K562 (cell line): ENCODE measurements around the gene COL4A1. TPM values are rescaled to one million over a fixed set of nuclear protein-coding genes. Genes with fewer than 3 reads are reported as not detected.

Source experiments
- ATAC-seq: fragments of 200-7000 bp; cut with Tn5 transposase; 3 replicates; pipeline ENCODE4 v1.9.1; 2020; ENCODE audit warnings: moderate library complexity
- BruUV-seq: library from RNA; stranded (reverse); fragments of 400-500 nt; replicated peaks from 2 replicates; lab custom pipeline; 2021; lab: Mats Ljungman, UMichigan
- CTCF ChIA-PET: fragments of 300-600 bp; formaldehyde crosslinking; extraction: SDS; loops from one replicate; lab custom pipeline; 2021; ENCODE audit warnings: low intra/inter-chr PET ratio; lab: Yijun Ruan, JAX
- POLR2A ChIA-PET: fragments of 300-600, 350-650 bp; sonication (Branson Sonifier 250); formaldehyde crosslinking; extraction: SDS; loops from one replicate; lab custom pipeline; 2021; ENCODE audit warnings: antibody characterized with exemption, inconsistent platforms; lab: Yijun Ruan, JAX
- DNase-seq, 4 experiments: peaks; one replicate each; pipeline versions ENCODE4 v3.0.0 to v3.0.0-alpha.2; 2011 to 2018; ENCODE audit warnings: low spot score in 3 of 4, mixed read lengths in 3 of 4; ENCODE audit errors: extremely low read depth in 1 of 4
- FAIRE-seq: peaks from 2 replicates; lab custom pipeline; 2011; peaks lifted over from hg19 to GRCh38; lab: Jason Lieb, UNC
- H2AFZ ChIP-seq: 2 replicates; pipeline ENCODE4 v1.6.0; 2011; ENCODE audit warnings: low read depth, low read length, control low read depth, inconsistent platforms
- H3K27ac ChIP-seq: fragments of 200-600 bp; 3 replicates; pipeline ENCODE4 v1.8.0; 2011; ENCODE audit warnings: low read depth, mild to moderate bottlenecking, control low read depth, inconsistent platforms, low read length, moderate library complexity, mixed read lengths; ENCODE audit errors: extremely low read depth
- H3K27me3 ChIP-seq, 2 experiments: fragments of 300-600 bp in 1 of 2; 2 replicates in 1 of 2; 3 replicates in 1 of 2; pipeline versions ENCODE4 v1.6.0 to v1.8.0; 2011; ENCODE audit warnings: inconsistent platforms in 2 of 2, low read length in 2 of 2, mild to moderate bottlenecking in 1 of 2, mixed read lengths in 1 of 2, moderate library complexity in 1 of 2; ENCODE audit not compliant: control insufficient read depth in 2 of 2, insufficient read depth in 2 of 2
- H3K36me3 ChIP-seq: fragments of 300-600 bp; 3 replicates; pipeline ENCODE4 v1.8.0; 2011; ENCODE audit warnings: mild to moderate bottlenecking, low read length, inconsistent platforms; ENCODE audit not compliant: control insufficient read depth, insufficient read depth
- H3K4me1 ChIP-seq, 2 experiments: fragments of 200-600 bp in 1 of 2; replicated peaks in 1 of 2; 2 replicates in 1 of 2; 3 replicates in 1 of 2; pipeline versions ENCODE4 v1.5.1 to v1.8.0; 2011; ENCODE audit warnings: inconsistent platforms in 2 of 2, low read length in 2 of 2, mild to moderate bottlenecking in 1 of 2, mixed read lengths in 1 of 2, moderate library complexity in 1 of 2; ENCODE audit not compliant: control insufficient read depth in 2 of 2, insufficient read depth in 2 of 2
- H3K4me2 ChIP-seq: 2 replicates; pipeline ENCODE4 v1.6.1; 2011; ENCODE audit warnings: low read length, control low read depth, inconsistent platforms, mixed read lengths; ENCODE audit not compliant: insufficient read depth
- H3K4me3 ChIP-seq: fragments of 200-600 bp; sonication (generic), shearing (Covaris generic); 2 replicates; pipeline ENCODE4 v1.5.1; 2016; ENCODE audit warnings: control low read depth, inconsistent platforms
- H3K79me2 ChIP-seq: fragments of 200-600 bp; 3 replicates; pipeline ENCODE4 v1.8.0; 2011; ENCODE audit warnings: low read length, inconsistent platforms; ENCODE audit not compliant: control insufficient read depth, insufficient read depth
- H3K9ac ChIP-seq, 2 experiments: 2 replicates each; pipeline versions ENCODE4 v1.6.0 to v1.6.1; 2011; ENCODE audit warnings: low read depth in 2 of 2, low read length in 2 of 2, control low read depth in 1 of 2, inconsistent platforms in 1 of 2, mild to moderate bottlenecking in 1 of 2, mixed read lengths in 1 of 2; ENCODE audit not compliant: insufficient read depth in 1 of 2
- H3K9me1 ChIP-seq: one replicate; pipeline ENCODE4 v1.6.0; 2011; ENCODE audit warnings: inconsistent platforms, mild to moderate bottlenecking, low read length, moderate library complexity; ENCODE audit not compliant: control insufficient read depth, insufficient read depth
- H3K9me3 ChIP-seq: replicated peaks from 2 replicates; pipeline ENCODE4 v1.5.1; 2011; ENCODE audit warnings: low read depth, low read length, inconsistent platforms; ENCODE audit not compliant: control insufficient read depth, insufficient read depth
- H4K20me1 ChIP-seq: replicated peaks from 2 replicates; pipeline ENCODE4 v1.6.1; 2011; ENCODE audit warnings: low read length, inconsistent platforms, mixed read lengths; ENCODE audit not compliant: control insufficient read depth, insufficient read depth
- ADNP ChIP-seq: fragments of 200-800 bp; sonication (Bioruptor generic); IDR thresholded peaks from 2 replicates; pipeline ENCODE4 v1.6.1; 2016; ENCODE audit warnings: missing genetic modification characterization, missing compliant biosample characterization
- HDGF ChIP-seq: fragments of 450-650 bp; IDR thresholded peaks from 2 replicates; pipeline ENCODE4 v1.6.1; 2016
- RAD21 ChIP-seq, 2 experiments: fragments of 250-450 bp in 1 of 2; fragments of 450-650 bp in 1 of 2; sonication (Bioruptor Pico) in 1 of 2; formaldehyde crosslinking in 1 of 2; IDR thresholded peaks in 1 of 2; conservative IDR thresholded peaks in 1 of 2; 2 replicates each; pipeline versions ENCODE4 v1.4.0 to v1.8.0; 2020 to 2022; ENCODE audit warnings: mild to moderate bottlenecking in 2 of 2, moderate library complexity in 1 of 2
- SETDB1 ChIP-seq: IDR thresholded peaks from one replicate; pipeline ENCODE4 v1.6.1; 2012; ENCODE audit warnings: low read length, control low read depth, inconsistent platforms
- SIX5 ChIP-seq, 2 experiments: IDR thresholded peaks; 2 replicates each; pipeline ENCODE4 v1.6.1; 2011; ENCODE audit warnings: low read length in 2 of 2, borderline replicate concordance in 1 of 2, low read depth in 1 of 2, mild to moderate bottlenecking in 1 of 2, moderate library complexity in 1 of 2; ENCODE audit not compliant: insufficient read depth in 1 of 2
- TAF7 ChIP-seq: fragments of 450-650 bp; IDR thresholded peaks from 2 replicates; pipeline ENCODE4 v1.6.1; 2016; ENCODE audit warnings: missing genetic modification characterization, missing compliant biosample characterization
- U2AF2 ChIP-seq: fragments of 200-400 bp; formaldehyde crosslinking; optimal IDR thresholded peaks from 2 replicates; pipeline ENCODE3; 2017; ENCODE audit warnings: low read depth, mild to moderate bottlenecking, low read length
- XRCC5 ChIP-seq: fragments of 200-400 bp; formaldehyde crosslinking; IDR thresholded peaks from 2 replicates; pipeline ENCODE4 v1.6.1; 2017; ENCODE audit warnings: low read depth, mild to moderate bottlenecking, low read length
- ZFP1 ChIP-seq: fragments of 450-650 bp; formaldehyde crosslinking; IDR thresholded peaks from 2 replicates; pipeline ENCODE4 v1.4.0; 2020; ENCODE audit warnings: mild to moderate bottlenecking, mixed read lengths
- ZNF76 ChIP-seq: fragments of 250-450 bp; sonication (Bioruptor Pico); IDR thresholded peaks from 2 replicates; pipeline ENCODE4 v1.4.0; 2020; ENCODE audit warnings: mild to moderate bottlenecking, moderate library complexity, borderline replicate concordance
- WGBS: fragments of 100-300 bp; shearing (Covaris generic); methylation state at CpG from one replicate; pipeline ENCODE4 v1.1.6; 2016; ENCODE audit warnings: low coverage, mixed read lengths; ENCODE audit not compliant: insufficient coverage; ENCODE audit errors: missing lambda C conversion rate; 5-methylcytosine and 5-hydroxymethylcytosine counted together
- in situ Hi-C: fragments of 300-500 bp; cut with MboI; formaldehyde crosslinking; loops from 4 replicates; pipeline ENCODE4 v1.15.0; 2018; ENCODE audit warnings: inconsistent platforms, mixed read lengths
- intact Hi-C: fragments of 100-400 bp; cut with micrococcal nuclease; formaldehyde crosslinking; loops from 2 replicates; pipeline ENCODE4 v1.14.2; 2022
- polyA plus RNA-seq, 8 experiments: library from polyadenylated mRNA; depleted of rRNA in 4 of 8; stranded (reverse) in 5 of 8; unstranded in 3 of 8; fragments of >200 nt; fragmentation: Nextera tagmentation in 2 of 8; fragmentation: Illumina TruSeq in 1 of 8; extraction: Ambion mirVana in 2 of 8; extraction: Trizol in 1 of 8; gene quantifications; 2 replicates each; pipeline versions ENCODE4 v1.2.1 to v1.2.3, GENCODE V29; 2011 to 2014; ENCODE audit warnings: inconsistent platforms in 1 of 8, missing spikeins in 1 of 8
- total RNA-seq, 7 experiments: library from RNA; depleted of rRNA in 6 of 7; stranded (reverse); fragments of >200 nt in 6 of 7; fragmentation: Illumina TruSeq in 2 of 7; extraction: Trizol in 2 of 7; gene quantifications; 2 replicates each; pipeline versions ENCODE4 v1.2.1 to v1.2.3, GENCODE V29; 2011 to 2021; ENCODE audit warnings: low replicate concordance in 1 of 7
- TF ChIP-seq, protein P1 (sequence below), 2 experiments: fragments of 450-650 bp in 1 of 2; sonication (generic) in 1 of 2; formaldehyde crosslinking in 1 of 2; IDR thresholded peaks; 2 replicates each; pipeline versions ENCODE4 v1.7.1 to v1.9.0; 2016 to 2022; ENCODE audit warnings: inconsistent platforms in 1 of 2, mild to moderate bottlenecking in 1 of 2, missing genetic modification reagents in 1 of 2
- TF ChIP-seq, protein P2 (sequence below): fragments of 450-650 bp; IDR thresholded peaks from 2 replicates; pipeline ENCODE4 v1.7.0; 2016; ENCODE audit warnings: borderline replicate concordance

Gene COL4A1
- total and polyA plus RNA-seq, 9 of the 15 experiments (the other 6 are each of a cell fraction or from before 2014, with no cell fraction given) = 0.35 TPM; not detected in 8

DNA sequence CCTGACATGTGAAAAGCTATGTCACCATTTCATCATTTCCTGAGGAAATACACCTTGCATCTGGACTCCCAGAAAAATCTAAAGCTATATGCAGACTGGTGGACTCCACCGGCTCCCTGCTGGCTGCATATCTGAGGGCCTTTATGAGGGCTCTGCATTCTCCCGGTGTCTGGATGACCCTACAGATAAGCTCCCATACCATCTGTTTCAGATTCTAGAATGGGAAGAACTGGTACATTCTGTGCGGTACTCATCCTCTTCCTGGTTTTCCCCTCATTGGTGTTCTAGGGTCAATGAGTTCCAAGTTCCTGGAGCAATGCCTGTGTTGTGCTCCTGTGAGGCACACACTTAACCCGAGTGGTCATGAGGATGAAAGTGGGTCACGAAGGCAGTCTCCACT lies 60.4 kb downstream of the COL4A1 start:
- no peak overlapping the region for H3K9ac ChIP-seq
- no peak for ATAC-seq
- no peaks in the 10 kb centered on the region for H3K36me3 ChIP-seq
- no peak overlapping the region for H3K4me3 ChIP-seq
- no peak overlapping the region for H3K27ac ChIP-seq
- in situ Hi-C loops = no loop called here
- no peaks in the 10 kb centered on the region for H4K20me1 ChIP-seq
- POLR2A ChIA-PET = no interaction called here
- no TSS peak for BruUV-seq
- no peak overlapping the region for H3K4me2 ChIP-seq
- TF ChIP-seq XRCC5 = no peak
- TF ChIP-seq RAD21 (CRISPR knock-in tag; conservative IDR thresholded peaks at IDR 0.05 in 1 of 2, IDR thresholded peaks at IDR 0.05 in 1 of 2) = no peak
- no peak for TF ChIP-seq ZNF76 (CRISPR knock-in tag)
- TF ChIP-seq ADNP = no peak
- no peak for TF ChIP-seq U2AF2
- TF ChIP-seq SIX5 (IDR thresholded peaks at IDR 0.05; ENCODE audit: borderline replicate concordance in 1 of 2, insufficient read depth in 1 of 2, low read depth in 1 of 2, low read length in 2 of 2) = no peak
- no peak for TF ChIP-seq HDGF
- TF ChIP-seq, protein P1, sequence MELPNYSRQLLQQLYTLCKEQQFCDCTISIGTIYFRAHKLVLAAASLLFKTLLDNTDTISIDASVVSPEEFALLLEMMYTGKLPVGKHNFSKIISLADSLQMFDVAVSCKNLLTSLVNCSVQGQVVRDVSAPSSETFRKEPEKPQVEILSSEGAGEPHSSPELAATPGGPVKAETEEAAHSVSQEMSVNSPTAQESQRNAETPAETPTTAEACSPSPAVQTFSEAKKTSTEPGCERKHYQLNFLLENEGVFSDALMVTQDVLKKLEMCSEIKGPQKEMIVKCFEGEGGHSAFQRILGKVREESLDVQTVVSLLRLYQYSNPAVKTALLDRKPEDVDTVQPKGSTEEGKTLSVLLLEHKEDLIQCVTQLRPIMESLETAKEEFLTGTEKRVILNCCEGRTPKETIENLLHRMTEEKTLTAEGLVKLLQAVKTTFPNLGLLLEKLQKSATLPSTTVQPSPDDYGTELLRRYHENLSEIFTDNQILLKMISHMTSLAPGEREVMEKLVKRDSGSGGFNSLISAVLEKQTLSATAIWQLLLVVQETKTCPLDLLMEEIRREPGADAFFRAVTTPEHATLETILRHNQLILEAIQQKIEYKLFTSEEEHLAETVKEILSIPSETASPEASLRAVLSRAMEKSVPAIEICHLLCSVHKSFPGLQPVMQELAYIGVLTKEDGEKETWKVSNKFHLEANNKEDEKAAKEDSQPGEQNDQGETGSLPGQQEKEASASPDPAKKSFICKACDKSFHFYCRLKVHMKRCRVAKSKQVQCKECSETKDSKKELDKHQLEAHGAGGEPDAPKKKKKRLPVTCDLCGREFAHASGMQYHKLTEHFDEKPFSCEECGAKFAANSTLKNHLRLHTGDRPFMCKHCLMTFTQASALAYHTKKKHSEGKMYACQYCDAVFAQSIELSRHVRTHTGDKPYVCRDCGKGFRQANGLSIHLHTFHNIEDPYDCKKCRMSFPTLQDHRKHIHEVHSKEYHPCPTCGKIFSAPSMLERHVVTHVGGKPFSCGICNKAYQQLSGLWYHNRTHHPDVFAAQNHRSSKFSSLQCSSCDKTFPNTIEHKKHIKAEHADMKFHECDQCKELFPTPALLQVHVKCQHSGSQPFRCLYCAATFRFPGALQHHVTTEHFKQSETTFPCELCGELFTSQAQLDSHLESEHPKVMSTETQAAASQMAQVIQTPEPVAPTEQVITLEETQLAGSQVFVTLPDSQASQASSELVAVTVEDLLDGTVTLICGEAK (IDR thresholded peaks at IDR 0.05) = no peak
- TF ChIP-seq, protein P1 (CRISPR knock-in tag; IDR thresholded peaks at IDR 0.05) = no peak
- TF ChIP-seq TAF7 (tag) = no peak
- TF ChIP-seq ZFP1 = no peak
- TF ChIP-seq SETDB1 = no peak
- TF ChIP-seq, protein P2, sequence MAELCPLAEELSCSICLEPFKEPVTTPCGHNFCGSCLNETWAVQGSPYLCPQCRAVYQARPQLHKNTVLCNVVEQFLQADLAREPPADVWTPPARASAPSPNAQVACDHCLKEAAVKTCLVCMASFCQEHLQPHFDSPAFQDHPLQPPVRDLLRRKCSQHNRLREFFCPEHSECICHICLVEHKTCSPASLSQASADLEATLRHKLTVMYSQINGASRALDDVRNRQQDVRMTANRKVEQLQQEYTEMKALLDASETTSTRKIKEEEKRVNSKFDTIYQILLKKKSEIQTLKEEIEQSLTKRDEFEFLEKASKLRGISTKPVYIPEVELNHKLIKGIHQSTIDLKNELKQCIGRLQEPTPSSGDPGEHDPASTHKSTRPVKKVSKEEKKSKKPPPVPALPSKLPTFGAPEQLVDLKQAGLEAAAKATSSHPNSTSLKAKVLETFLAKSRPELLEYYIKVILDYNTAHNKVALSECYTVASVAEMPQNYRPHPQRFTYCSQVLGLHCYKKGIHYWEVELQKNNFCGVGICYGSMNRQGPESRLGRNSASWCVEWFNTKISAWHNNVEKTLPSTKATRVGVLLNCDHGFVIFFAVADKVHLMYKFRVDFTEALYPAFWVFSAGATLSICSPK = no peak
- TF ChIP-seq, all 486 proteins: peak for 0
- H3K9me3 ChIP-seq = no peaks in the 10 kb centered on the region
- CTCF ChIA-PET = no interaction called here
- H3K4me1 ChIP-seq = no peaks in the 10 kb centered on the region
- no peaks in the 10 kb centered on the region for H3K79me2 ChIP-seq
- H3K9me1 ChIP-seq = no peaks in the 10 kb centered on the region
- 0% methylated on average over 3 of the region's 5 CpGs for WGBS
- FAIRE-seq (no peak), DNase-seq (no peak)
- intact Hi-C loops = no loop called here
- H3K27me3 ChIP-seq = peaks cover 0 to 28% of the 10 kb centered on the region in 2 experiments; a peak in 2 of 5 replicates
- no peak overlapping the region for H2AFZ ChIP-seq
